ENCODE data around the gene CFP. TPM values are rescaled to one million over a fixed set of nuclear protein-coding genes. Genes with fewer than 3 reads are reported as not detected.

CFP gene
- total RNA-seq, 8 experiments from 2014 or later = 0.54 to 1.8 (median 0.65) TPM

GRCh38 chrX:47587906-47588735, 41.6 kb downstream of the CFP start:
- H3K4me1 ChIP-seq (replicated peaks in 1 of 2) = peaks cover 0 to 1% of the 10 kb centered on the region in 2 donors
- H3K27ac ChIP-seq = no peak overlapping the region
- ATAC-seq (replicated peaks in 6 of 8) = peak in 3 of 8 experiments; percentile 3 to 11 (median 9)
- H3K4me3 ChIP-seq = no peak overlapping the region
- WGBS, 10 experiments = 17 to 100% methylated on average over 1 to 3 of the region's 16 CpGs; no CpG with 5 or more reads in 8 of the 10 experiments
- in situ Hi-C loops (cut with MboI; ENCODE audit: low pct_unique_long_range_greater_than_20kb in 2 of 9, low sequenced_read_pairs in 9 of 9, unreplicated experiment in 9 of 9) = no loop called here

GRCh38 chrX:47587091-47587891, 42.4 kb downstream of the CFP start:
- peak in 2 of 8 experiments; percentile 4 to 5 for ATAC-seq (replicated peaks in 6 of 8)
- no peak overlapping the region for H3K4me3 ChIP-seq
- peaks cover 0 to 3% of the 10 kb centered on the region in 2 donors for H3K4me1 ChIP-seq (replicated peaks in 1 of 2)
- no peak overlapping the region for H3K27ac ChIP-seq
- WGBS, 10 experiments = 8 to 80% (median 20%) methylated on average over 1 to 3 of the region's 4 CpGs; no CpG with 5 or more reads in 7 of the 10 experiments
- in situ Hi-C loops (cut with MboI; ENCODE audit: low pct_unique_long_range_greater_than_20kb in 2 of 9, low sequenced_read_pairs in 9 of 9, unreplicated experiment in 9 of 9) = no loop called here

- no peak overlapping the region for H3K27ac ChIP-seq
- ATAC-seq (replicated peaks in 6 of 8) = peak in 1 of 8 experiments; percentile 1
- in situ Hi-C loops (cut with MboI; ENCODE audit: low pct_unique_long_range_greater_than_20kb in 2 of 9, low sequenced_read_pairs in 9 of 9, unreplicated experiment in 9 of 9) = no loop called here
- 20 to 80% (median 60%) methylated on average over 1 of the region's 11 CpGs; no CpG with 5 or more reads in 7 of the 10 experiments for WGBS, 10 experiments
- peaks cover 2 to 8% of the 10 kb centered on the region in 2 donors for H3K4me1 ChIP-seq (replicated peaks in 1 of 2)
- no peak overlapping the region for H3K4me3 ChIP-seq
Observed at GRCh38 chrX:47586043-47586787, 43.5 kb downstream of the CFP start.

GRCh38 chrX:47585273-47585672, 44.5 kb downstream of the CFP start:
- peaks cover 2 to 8% of the 10 kb centered on the region in 2 donors for H3K4me1 ChIP-seq (replicated peaks in 1 of 2)
- 78 to 100% methylated on average over 2 to 6 of the region's 16 CpGs; no CpG with 5 or more reads in 8 of the 10 experiments for WGBS, 10 experiments
- peak in 1 of 8 experiments; percentile 0 for ATAC-seq (replicated peaks in 6 of 8)
- in situ Hi-C loops (cut with MboI; ENCODE audit: low pct_unique_long_range_greater_than_20kb in 2 of 9, low sequenced_read_pairs in 9 of 9, unreplicated experiment in 9 of 9) = no loop called here
- H3K4me3 ChIP-seq = no peak overlapping the region
- H3K27ac ChIP-seq = no peak overlapping the region

GRCh38 chrX:47584714-47585113, 45.0 kb downstream of the CFP start:
- in situ Hi-C loops (cut with MboI; ENCODE audit: low pct_unique_long_range_greater_than_20kb in 2 of 9, low sequenced_read_pairs in 9 of 9, unreplicated experiment in 9 of 9) = no loop called here
- no peak for ATAC-seq (replicated peaks in 6 of 8)
- WGBS, 10 experiments = 27 to 64% (median 37%) methylated on average over 1 to 6 of the region's 6 CpGs; no CpG with 5 or more reads in 6 of the 10 experiments
- peaks cover 2 to 8% of the 10 kb centered on the region in 2 donors for H3K4me1 ChIP-seq (replicated peaks in 1 of 2)
- no peak overlapping the region for H3K4me3 ChIP-seq
- no peak overlapping the region for H3K27ac ChIP-seq

- WGBS, 10 experiments = 57 to 100% methylated on average over 1 of the region's 8 CpGs; no CpG with 5 or more reads in 8 of the 10 experiments
- ATAC-seq (replicated peaks in 6 of 8) = no peak
- Histone ChIP-seq H3K4me1 (replicated peaks in 1 of 2) (peaks cover 2 to 8% of the 10 kb centered on the region in 2 donors), H3K4me3 (no peak overlapping the region), H3K27ac (no peak overlapping the region)
- in situ Hi-C loops (cut with MboI; ENCODE audit: low pct_unique_long_range_greater_than_20kb in 2 of 9, low sequenced_read_pairs in 9 of 9, unreplicated experiment in 9 of 9) = no loop called here
Observed at GRCh38 chrX:47583240-47583861, 46.4 kb downstream of the CFP start.

- Histone ChIP-seq H3K4me3 (peak within 1 kb of the TSS; percentile 20 to 66 (median 36)), H3K4me1 (replicated peaks in 1 of 2) (peaks cover 2 to 8% of the 10 kb centered on the region in 2 donors), H3K27ac (peak within 1 kb of the TSS; percentile 62 to 76)
- 13 to 80% methylated on average over 1 to 2 of the region's 28 CpGs; no CpG with 5 or more reads in 8 of the 10 experiments for WGBS, 10 experiments
- in situ Hi-C loops (cut with MboI; ENCODE audit: low pct_unique_long_range_greater_than_20kb in 2 of 9, low sequenced_read_pairs in 9 of 9, unreplicated experiment in 9 of 9) = no loop called here
- ATAC-seq (replicated peaks in 6 of 8) = peak; percentile 55 to 99 (median 98)
Observed at GRCh38 chrX:47581731-47582647, 47.7 kb downstream of the CFP start, which contains the start of gene TIMP1. Gene TIMP1 (plus strand): TSS chrX:47582436. CDS start chrX:47583416, 980 bp downstream.

- H3K27ac ChIP-seq = no peak overlapping the region
- no peak for ATAC-seq (replicated peaks in 6 of 8)
- in situ Hi-C loops (cut with MboI; ENCODE audit: low pct_unique_long_range_greater_than_20kb in 2 of 9, low sequenced_read_pairs in 9 of 9, unreplicated experiment in 9 of 9) = no loop called here
- H3K4me3 ChIP-seq = no peak overlapping the region
- H3K4me1 ChIP-seq (replicated peaks in 1 of 2) = peaks cover 2 to 8% of the 10 kb centered on the region in 2 donors
- WGBS, 10 experiments = 100% methylated on average over 1 of the region's 9 CpGs; no CpG with 5 or more reads in 9 of the 10 experiments
Observed at GRCh38 chrX:47579537-47579936, 50.2 kb downstream of the CFP start.

GRCh38 chrX:47578692-47579091, 51.0 kb downstream of the CFP start:
- H3K4me1 ChIP-seq (replicated peaks in 1 of 2) = peaks cover 2 to 8% of the 10 kb centered on the region in 2 donors
- ATAC-seq (replicated peaks in 6 of 8) = peak in 3 of 8 experiments; percentile 2 to 7 (median 3)
- no peak overlapping the region for H3K27ac ChIP-seq
- WGBS, 10 experiments = 35% methylated on average over 2 of the region's 16 CpGs; no CpG with 5 or more reads in 9 of the 10 experiments
- no peak overlapping the region for H3K4me3 ChIP-seq
- in situ Hi-C loops (cut with MboI; ENCODE audit: low pct_unique_long_range_greater_than_20kb in 2 of 9, low sequenced_read_pairs in 9 of 9, unreplicated experiment in 9 of 9) = no loop called here

- no peak for ATAC-seq (replicated peaks in 6 of 8)
Observed at GRCh38 chrX:47577901-47578300, 51.8 kb downstream of the CFP start.

GRCh38 chrX:47577424-47577823, 52.3 kb downstream of the CFP start:
- WGBS, 10 experiments = no CpG with 5 or more reads among the region's 9 CpGs
- no peak overlapping the region for H3K4me3 ChIP-seq
- peaks cover 2 to 5% of the 10 kb centered on the region in 2 donors for H3K4me1 ChIP-seq (replicated peaks in 1 of 2)
- in situ Hi-C loops (cut with MboI; ENCODE audit: low pct_unique_long_range_greater_than_20kb in 2 of 9, low sequenced_read_pairs in 9 of 9, unreplicated experiment in 9 of 9) = no loop called here
- peak in 2 of 8 experiments; percentile 2 to 26 for ATAC-seq (replicated peaks in 6 of 8)
- H3K27ac ChIP-seq = no peak overlapping the region

More at GRCh38 chrX:47577901-47578300, 51.8 kb downstream of the CFP start:
- in situ Hi-C loops (cut with MboI; ENCODE audit: low pct_unique_long_range_greater_than_20kb in 2 of 9, low sequenced_read_pairs in 9 of 9, unreplicated experiment in 9 of 9) = no loop called here
- H3K4me3 ChIP-seq = no peak overlapping the region
- H3K4me1 ChIP-seq (replicated peaks in 1 of 2) = peaks cover 2 to 5% of the 10 kb centered on the region in 2 donors
- 40% methylated on average over 1 of the region's 3 CpGs; no CpG with 5 or more reads in 9 of the 10 experiments for WGBS, 10 experiments
- H3K27ac ChIP-seq = no peak overlapping the region
